Measurements from ENCODE around the gene CBX5.

DNA sequence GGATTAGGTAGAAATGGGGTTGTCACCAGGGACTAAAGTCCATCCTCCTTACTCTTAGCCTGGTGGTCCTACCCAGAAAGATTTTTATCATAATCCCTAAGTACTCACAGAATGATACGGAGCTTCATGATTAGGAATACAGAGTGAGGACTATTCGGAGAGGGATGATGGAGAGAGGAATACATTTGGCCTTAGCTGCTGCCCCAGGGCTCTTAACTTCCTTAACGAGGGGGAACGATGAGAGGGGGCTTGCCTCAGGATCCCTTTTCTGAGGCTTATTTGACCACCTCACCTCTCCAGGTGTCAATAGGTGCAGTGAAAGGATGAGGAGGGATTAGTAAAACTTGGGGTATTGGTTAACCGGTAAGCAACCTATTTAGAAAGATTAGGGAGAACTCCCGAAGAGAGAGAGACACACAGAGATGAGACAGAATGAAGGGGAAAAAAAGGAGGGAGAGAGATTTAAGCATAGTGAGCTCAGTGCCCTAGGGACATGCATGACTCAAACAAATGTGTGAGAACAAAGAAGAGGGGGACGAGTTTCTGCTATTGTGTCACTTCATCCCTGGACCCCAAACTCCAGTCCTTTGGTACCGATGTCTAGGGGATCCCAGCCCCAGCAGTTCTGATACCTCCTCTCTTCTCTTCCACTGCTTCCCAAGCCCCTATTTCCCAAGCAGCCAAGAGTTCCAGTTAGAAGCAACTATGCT, 19.7 kb upstream of the CBX5 start:
- TF ChIP-seq MED1 (CRISPR knock-in tag; IDR thresholded peaks at IDR 0.05; ENCODE audit: borderline replicate concordance) (no peak), TCF3 (CRISPR knock-in tag; IDR thresholded peaks at IDR 0.05) (no peak), NR2C2 (CRISPR knock-in tag; IDR thresholded peaks at IDR 0.05) (no peak), NR2C2 (tag; IDR thresholded peaks at IDR 0.05) (no peak), POLR2A (conservative IDR thresholded peaks at IDR 0.05) (no peak; the same call in 1 of the 2 replicates), POLR2AphosphoS5 (IDR thresholded peaks at IDR 0.05; ENCODE audit: control insufficient read depth, insufficient read depth, low read depth, low read length) (no peak)
